Medulla oblongata (tissue), 1 donor: Measurements from ENCODE around the gene NRM.
A peak's percentile ranks its signal among the peaks of the same experiment; 100 is the strongest.
"Not testable (repeated sequence)": the region's sequence is repeated elsewhere in the genome, so short reads cannot be mapped to it uniquely, and the experiment has no call there.

Experiments
- DNase-seq: peaks from one replicate; pipeline ENCODE4 v3.0.0-alpha.2; 2015; ENCODE audit errors: extremely low spot score

Gene NRM

GRCh38 chr6:30690403-30691207 is at the start of gene NRM:
NRM (minus strand) TSS chr6:30690984; CDS start chr6:30690974, 10 bp downstream.
- DNase-seq = peak; percentile 86

GRCh38 chr6:30740540-30740870 is 49.7 kb upstream of the NRM start:
- no peak for DNase-seq

GRCh38 chr6:30738532-30738931 is 47.7 kb upstream of the NRM start:
- DNase-seq = no peak

- DNase-seq = no peak
Observed at GRCh38 chr6:30735668-30736314, 45.0 kb upstream of the NRM start.

- DNase-seq = no peak
Observed at GRCh38 chr6:30732237-30732943, 41.6 kb upstream of the NRM start.

- no peak for DNase-seq
Observed at GRCh38 chr6:30730601-30731435, 40.0 kb upstream of the NRM start.

- DNase-seq = no peak
Observed at GRCh38 chr6:30727920-30728553, 37.3 kb upstream of the NRM start.

- DNase-seq = no peak
Observed at GRCh38 chr6:30726506-30727413, 36.0 kb upstream of the NRM start.

- no peak for DNase-seq
Observed at GRCh38 chr6:30725713-30726505, 35.1 kb upstream of the NRM start.

GRCh38 chr6:30724906-30725667 is 34.3 kb upstream of the NRM start:
- DNase-seq = no peak

GRCh38 chr6:30723843-30724741 is 33.3 kb upstream of the NRM start:
- not testable (repeated sequence) for DNase-seq

- DNase-seq = not testable (repeated sequence)
Observed at GRCh38 chr6:30723159-30723842, 32.5 kb upstream of the NRM start.

GRCh38 chr6:30722280-30723112 is 31.7 kb upstream of the NRM start:
- DNase-seq = peak; percentile 89

- not testable (repeated sequence) for DNase-seq
Observed at GRCh38 chr6:30722025-30722279, 31.2 kb upstream of the NRM start.

GRCh38 chr6:30721198-30722024 is 30.6 kb upstream of the NRM start:
- peak; percentile 88 for DNase-seq
